IMR-90 (cell line): ENCODE results near the gene CLIC3. TPM values are rescaled to one million over a fixed set of nuclear protein-coding genes. Genes with fewer than 3 reads are reported as not detected.

Experiments used
- ATAC-seq: fragments of 200-7000 bp; cut with Tn5 transposase; 2 replicates; pipeline ENCODE4 v1.9.1; 2020; ENCODE audit warnings: low read depth, mild to moderate bottlenecking, moderate library complexity
- BruUV-seq: library from RNA; stranded (reverse); fragments of 400-500 nt; replicated peaks from 2 replicates; lab custom pipeline; 2021; lab: Mats Ljungman, UMichigan
- CTCF ChIA-PET: fragments of 300-600 bp; formaldehyde crosslinking; extraction: SDS; loops from one replicate; lab custom pipeline; 2021; ENCODE audit warnings: antibody characterized with exemption; lab: Yijun Ruan, JAX
- POLR2A ChIA-PET: fragments of 300-600 bp; sonication (Branson Sonifier 250); formaldehyde crosslinking; loops from one replicate; lab custom pipeline; 2022; ENCODE audit warnings: antibody characterized with exemption; ENCODE audit not compliant: unreplicated experiment; lab: Charles Lee
- DNase-seq: peaks from one replicate; pipeline ENCODE4 v3.0.0; 2013
- H2AFZ ChIP-seq: replicated peaks from 2 replicates; pipeline ENCODE3; 2013; ENCODE audit warnings: low read length, mild to moderate bottlenecking; ENCODE audit not compliant: poor library complexity
- H2AK5ac ChIP-seq: 2 replicates; pipeline ENCODE4 v1.6.1; 2013; ENCODE audit warnings: low read depth, low read length, inconsistent platforms
- H2AK9ac ChIP-seq: replicated peaks from 2 replicates; pipeline ENCODE3; 2013; ENCODE audit warnings: mild to moderate bottlenecking, low read depth, low read length, moderate library complexity; ENCODE audit not compliant: poor library complexity
- H2BK120ac ChIP-seq: 2 replicates; pipeline ENCODE4 v1.6.1; 2013; ENCODE audit warnings: low read depth, low read length, inconsistent platforms
- H2BK15ac ChIP-seq: 3 replicates; pipeline ENCODE4 v1.6.1; 2013; ENCODE audit warnings: low read depth, low read length, inconsistent platforms
- H2BK20ac ChIP-seq: 2 replicates; pipeline ENCODE4 v1.6.1; 2013; ENCODE audit warnings: low read depth, mild to moderate bottlenecking, inconsistent platforms, low read length, moderate library complexity
- H2BK5ac ChIP-seq: 2 replicates; pipeline ENCODE4 v1.6.1; 2013; ENCODE audit warnings: mild to moderate bottlenecking, low read depth, low read length, inconsistent platforms; ENCODE audit not compliant: poor library complexity, severe bottlenecking
- H3K14ac ChIP-seq: replicated peaks from 2 replicates; pipeline ENCODE4 v1.6.1; 2013; ENCODE audit warnings: low read depth, low read length, inconsistent platforms
- H3K18ac ChIP-seq: 2 replicates; pipeline ENCODE4 v1.6.1; 2013; ENCODE audit warnings: low read depth, low read length, control low read depth
- H3K23ac ChIP-seq: 2 replicates; pipeline ENCODE4 v1.6.1; 2013; ENCODE audit warnings: low read depth, low read length, inconsistent platforms
- H3K27ac ChIP-seq: 2 replicates; pipeline ENCODE4 v1.5.1; 2013; ENCODE audit warnings: mild to moderate bottlenecking, control low read depth, low read length; ENCODE audit not compliant: insufficient read depth
- H3K27me3 ChIP-seq: 2 replicates; pipeline ENCODE4 v1.6.1; 2013; ENCODE audit warnings: low read length; ENCODE audit not compliant: control insufficient read depth, insufficient read depth
- H3K36me3 ChIP-seq: 2 replicates; pipeline ENCODE4 v1.6.1; 2013; ENCODE audit warnings: low read length, mixed read lengths; ENCODE audit not compliant: control insufficient read depth, insufficient read depth
- H3K4ac ChIP-seq: 2 replicates; pipeline ENCODE4 v1.6.1; 2013; ENCODE audit warnings: low read depth, low read length, inconsistent platforms
- H3K4me1 ChIP-seq: 2 replicates; pipeline ENCODE4 v1.6.1; 2013; ENCODE audit warnings: low read length, mixed read lengths; ENCODE audit not compliant: control insufficient read depth, insufficient read depth
- H3K4me2 ChIP-seq: 2 replicates; pipeline ENCODE4 v1.6.1; 2013; ENCODE audit warnings: low read depth, mild to moderate bottlenecking, control low read depth, low read length, moderate library complexity
- H3K4me3 ChIP-seq: 2 replicates; pipeline ENCODE4 v1.5.1; 2013; ENCODE audit warnings: low read depth, mild to moderate bottlenecking, control low read depth, low read length, moderate library complexity; ENCODE audit not compliant: insufficient read depth
- H3K56ac ChIP-seq: 2 replicates; pipeline ENCODE4 v1.6.1; 2013; ENCODE audit warnings: low read length, inconsistent platforms; ENCODE audit not compliant: insufficient read depth; ENCODE audit errors: extremely low read depth
- H3K79me1 ChIP-seq, 2 experiments: 2 replicates each; pipeline ENCODE4 v1.6.1; 2013; ENCODE audit warnings: low read length in 2 of 2, inconsistent platforms in 1 of 2, low read depth in 1 of 2
- H3K9ac ChIP-seq: 2 replicates; pipeline ENCODE4 v1.6.1; 2013; ENCODE audit warnings: low read depth, low read length, control low read depth
- H3K9me1 ChIP-seq: 2 replicates; pipeline ENCODE4 v1.6.1; 2013; ENCODE audit warnings: low read length, inconsistent platforms; ENCODE audit not compliant: insufficient read depth
- H3K9me3 ChIP-seq: 2 replicates; pipeline ENCODE4 v1.6.1; 2013; ENCODE audit warnings: low read length; ENCODE audit not compliant: control insufficient read depth, insufficient read depth
- H4K20me1 ChIP-seq: 2 replicates; pipeline ENCODE4 v1.6.1; 2013; ENCODE audit warnings: low read length, inconsistent platforms; ENCODE audit not compliant: insufficient read depth
- H4K5ac ChIP-seq: 2 replicates; pipeline ENCODE4 v1.6.1; 2013; ENCODE audit warnings: mild to moderate bottlenecking, low read depth, low read length, control low read depth
- H4K8ac ChIP-seq, 2 experiments: 2 replicates each; pipeline ENCODE4 v1.6.1; 2013; ENCODE audit warnings: low read depth in 2 of 2, low read length in 2 of 2, control low read depth in 1 of 2, inconsistent platforms in 1 of 2
- H4K91ac ChIP-seq: 2 replicates; pipeline ENCODE4 v1.6.1; 2013; ENCODE audit warnings: low read depth, low read length, inconsistent platforms; ENCODE audit not compliant: insufficient read depth
- CEBPB ChIP-seq: IDR thresholded peaks from 2 replicates; pipeline ENCODE4 v1.6.1; 2012; ENCODE audit warnings: low read depth, low read length, improper control_type of control experiment
- MAZ ChIP-seq: IDR thresholded peaks from 2 replicates; pipeline ENCODE4 v1.6.1; 2012; ENCODE audit warnings: low read depth, mild to moderate bottlenecking, low read length, improper control_type of control experiment, moderate library complexity, borderline replicate concordance
- POLR2A ChIP-seq: IDR thresholded peaks from 2 replicates; pipeline ENCODE4 v1.6.1; 2012; ENCODE audit warnings: mild to moderate bottlenecking, low read depth, low read length
- USF2 ChIP-seq: fragments of 150-350 bp; IDR thresholded peaks from 2 replicates; pipeline ENCODE4 v1.6.1; 2017; ENCODE audit warnings: mild to moderate bottlenecking, antibody characterized with exemption, low read length, low read depth
- WGBS, 2 experiments: methylation state at CpG; one replicate each; pipeline versions ENCODE4 v1.1.5 to v1.1.7; 2013; ENCODE audit warnings: missing lambda C conversion rate in 2 of 2; ENCODE audit not compliant: insufficient read length in 1 of 2; ENCODE audit errors: extremely low coverage in 2 of 2; 5-methylcytosine and 5-hydroxymethylcytosine counted together
- dilution Hi-C: fragments of 300-500 bp; cut with HindIII; formaldehyde crosslinking; loops from one replicate; pipeline ENCODE4 v1.14.3; 2018; ENCODE audit warnings: low sequenced_read_pairs; ENCODE audit not compliant: unreplicated experiment
- in situ Hi-C: fragments of 300-500 bp; cut with MboI; formaldehyde crosslinking; loops from 3 replicates; pipeline ENCODE4 v1.14.3; 2019; ENCODE audit warnings: low sequenced_read_pairs, inconsistent platforms, mixed read lengths
- intact Hi-C: fragments of 100-400 bp; cut with micrococcal nuclease; formaldehyde crosslinking; loops from 2 replicates; pipeline ENCODE4 v1.10.0; 2022
- polyA plus RNA-seq, 3 experiments: library from polyadenylated mRNA; depleted of rRNA; stranded (reverse); fragments of >200 nt; gene quantifications; 2 replicates each; pipeline ENCODE4 v1.2.3, GENCODE V29; 2012; ENCODE audit warnings: low replicate concordance in 1 of 3
- total RNA-seq: library from RNA; depleted of rRNA; stranded (reverse); fragments of >200 nt; gene quantifications from 2 replicates; pipeline ENCODE4 v1.2.3, GENCODE V29; 2012

Gene CLIC3
- total and polyA plus RNA-seq, 2 of the 4 experiments (the other 2 are of a cell fraction): 0.18 to 1.7 TPM

DNA sequence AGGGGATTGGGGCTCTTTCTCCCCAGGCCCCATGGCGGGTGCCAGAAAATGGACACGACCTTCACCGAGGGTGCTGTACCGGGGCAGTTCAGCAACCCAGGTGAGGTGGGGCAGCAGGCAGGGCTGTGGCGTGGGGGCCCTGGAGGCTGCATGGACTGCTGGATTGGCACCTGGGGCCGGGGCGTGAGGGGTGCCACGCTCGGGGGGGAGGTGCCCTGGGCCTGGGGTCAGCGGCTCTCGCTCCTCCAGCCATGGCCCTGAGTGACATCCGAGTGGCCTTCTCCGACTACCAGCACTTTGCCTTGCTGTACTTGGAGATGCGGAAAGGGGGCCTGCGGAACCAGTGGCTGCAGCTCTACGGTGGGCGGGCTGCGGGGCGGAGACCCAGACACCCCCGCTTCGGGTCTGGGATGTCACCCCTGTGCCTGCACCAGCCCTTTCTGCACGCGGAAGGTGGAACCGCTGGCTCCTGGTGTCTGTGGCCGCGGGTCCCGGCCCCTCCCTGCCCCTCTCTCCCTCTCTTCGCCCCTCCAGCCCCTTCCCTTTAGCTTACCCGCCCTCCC is 11.8 kb downstream of the CLIC3 start:
- H4K91ac ChIP-seq: no peak overlapping the region
- H3K36me3 ChIP-seq: no peaks in the 10 kb centered on the region
- H3K4me1 ChIP-seq: no peaks in the 10 kb centered on the region
- H3K9me3 ChIP-seq: no peaks in the 10 kb centered on the region
- no peak overlapping the region for H2AK9ac ChIP-seq
- H4K5ac ChIP-seq: no peak overlapping the region
- H2BK20ac ChIP-seq: no peak overlapping the region
- H3K27me3 ChIP-seq: peaks cover 48% of the 10 kb centered on the region
- H2BK120ac ChIP-seq: no peak overlapping the region
- no peak overlapping the region for H3K9ac ChIP-seq
- H4K8ac ChIP-seq: no peak overlapping the region
- H2AFZ ChIP-seq: no peak overlapping the region
- H3K14ac ChIP-seq: no peak overlapping the region
- ChIA-PET POLR2A (no interaction called here), CTCF (no interaction called here)
- BruUV-seq: no TSS peak
- H3K56ac ChIP-seq: no peak overlapping the region
- H3K4ac ChIP-seq: no peak overlapping the region
- dilution Hi-C loops: no loop called here
- ATAC-seq (no peak), DNase-seq (no peak)
- in situ Hi-C loops: no loop called here
- H3K18ac ChIP-seq: no peak overlapping the region
- no peaks in the 10 kb centered on the region for H3K79me1 ChIP-seq
- TF ChIP-seq CEBPB: no peak
- TF ChIP-seq USF2: no peak
- TF ChIP-seq POLR2A: no peak
- no peak for TF ChIP-seq MAZ
- H3K23ac ChIP-seq: no peak overlapping the region
- H2AK5ac ChIP-seq: no peak overlapping the region
- no peak overlapping the region for H3K27ac ChIP-seq
- no peaks in the 10 kb centered on the region for H3K9me1 ChIP-seq
- no peaks in the 10 kb centered on the region for H4K20me1 ChIP-seq
- no peak overlapping the region for H3K4me2 ChIP-seq
- H2BK5ac ChIP-seq: no peak overlapping the region
- no peak overlapping the region for H3K4me3 ChIP-seq
- 41% methylated on average over 15 of the region's 29 CpGs; no CpG with 5 or more reads in 1 of the 2 experiments for WGBS, 2 experiments
- intact Hi-C loops: no loop called here
- H2BK15ac ChIP-seq: no peak overlapping the region
